Choroid plexus epithelial cell (primary cell): ENCODE measurements around the gene PRPF4.
"Not testable (repeated sequence)": the region's sequence is repeated elsewhere in the genome, so short reads cannot be mapped to it uniquely, and the experiment has no call there.

Source experiments
- DNase-seq: peaks from one replicate; pipeline ENCODE4 v3.0.0-alpha.2; 2010; ENCODE audit warnings: low read depth
- H3K4me3 ChIP-seq: 2 replicates; pipeline ENCODE4 v1.5.1; 2011; ENCODE audit warnings: low read depth, mild to moderate bottlenecking, control low read depth, low read length, moderate library complexity
- TF ChIP-seq, protein P1 (sequence below): conservative IDR thresholded peaks from 2 replicates; pipeline ENCODE4 v1.5.1; 2011; ENCODE audit warnings: low read depth, mild to moderate bottlenecking, control low read depth, inconsistent platforms, low read length, moderate library complexity

The PRPF4 gene

DNA sequence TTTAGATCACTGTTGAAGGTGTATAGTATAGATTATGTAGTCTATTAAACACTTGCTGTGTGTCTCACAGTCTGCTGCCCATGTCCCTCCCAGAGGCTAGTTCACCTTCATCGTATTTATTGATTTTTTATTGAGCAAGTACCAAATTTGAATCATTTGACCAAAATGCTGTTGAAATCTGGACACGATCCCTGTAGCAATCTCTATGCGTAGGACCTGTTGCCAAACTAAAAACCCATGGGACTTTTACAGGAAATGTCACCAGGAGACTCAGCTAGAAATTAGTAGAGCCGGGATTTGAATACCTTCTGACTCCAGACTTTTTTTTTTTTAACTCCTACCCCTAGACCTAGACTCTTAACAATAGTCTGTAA lies 36.6 kb upstream of the PRPF4 start:
- DNase-seq = no peak
- TF ChIP-seq, protein P1, sequence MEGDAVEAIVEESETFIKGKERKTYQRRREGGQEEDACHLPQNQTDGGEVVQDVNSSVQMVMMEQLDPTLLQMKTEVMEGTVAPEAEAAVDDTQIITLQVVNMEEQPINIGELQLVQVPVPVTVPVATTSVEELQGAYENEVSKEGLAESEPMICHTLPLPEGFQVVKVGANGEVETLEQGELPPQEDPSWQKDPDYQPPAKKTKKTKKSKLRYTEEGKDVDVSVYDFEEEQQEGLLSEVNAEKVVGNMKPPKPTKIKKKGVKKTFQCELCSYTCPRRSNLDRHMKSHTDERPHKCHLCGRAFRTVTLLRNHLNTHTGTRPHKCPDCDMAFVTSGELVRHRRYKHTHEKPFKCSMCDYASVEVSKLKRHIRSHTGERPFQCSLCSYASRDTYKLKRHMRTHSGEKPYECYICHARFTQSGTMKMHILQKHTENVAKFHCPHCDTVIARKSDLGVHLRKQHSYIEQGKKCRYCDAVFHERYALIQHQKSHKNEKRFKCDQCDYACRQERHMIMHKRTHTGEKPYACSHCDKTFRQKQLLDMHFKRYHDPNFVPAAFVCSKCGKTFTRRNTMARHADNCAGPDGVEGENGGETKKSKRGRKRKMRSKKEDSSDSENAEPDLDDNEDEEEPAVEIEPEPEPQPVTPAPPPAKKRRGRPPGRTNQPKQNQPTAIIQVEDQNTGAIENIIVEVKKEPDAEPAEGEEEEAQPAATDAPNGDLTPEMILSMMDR = no peak
- H3K4me3 ChIP-seq = no peak overlapping the region

DNA sequence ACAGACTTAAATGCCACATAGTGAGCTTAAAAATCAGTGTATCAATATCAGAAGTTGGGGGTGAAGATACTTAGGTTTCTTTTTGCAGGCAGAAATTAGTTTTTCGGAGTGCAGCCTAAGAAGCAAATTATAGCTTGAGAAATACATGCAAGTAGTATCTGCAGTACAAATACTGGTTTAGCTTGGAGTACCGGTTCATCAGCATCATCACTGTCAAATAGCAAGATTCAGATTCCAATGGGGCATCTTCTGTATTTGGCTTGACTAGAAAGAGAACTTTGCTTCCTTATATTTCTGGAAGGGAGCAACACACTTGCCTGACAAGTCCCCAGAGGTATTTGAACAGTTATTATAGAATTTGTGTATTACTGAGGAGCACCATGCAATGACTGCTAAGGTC lies 34.3 kb upstream of the PRPF4 start:
- no peak for DNase-seq
- no peak overlapping the region for H3K4me3 ChIP-seq
- TF ChIP-seq, protein P1 = no peak

DNA sequence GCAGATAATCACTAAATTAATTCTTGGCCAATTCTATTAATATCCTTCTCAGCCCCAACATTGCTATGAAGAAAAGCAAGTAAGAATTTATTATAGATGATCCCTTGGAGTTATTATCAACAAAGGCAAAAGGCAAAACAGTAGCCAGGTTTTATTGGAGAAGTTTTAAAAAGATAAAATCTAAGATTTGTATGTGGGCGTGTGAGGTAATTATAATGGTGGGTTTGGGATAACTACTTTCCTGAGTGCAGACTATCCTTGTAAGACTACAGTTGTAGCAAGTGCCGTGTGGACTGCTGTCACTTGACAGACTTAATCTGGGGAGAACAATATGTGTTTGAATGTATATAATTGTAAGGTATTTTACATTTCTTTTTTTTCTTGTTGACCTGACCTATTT lies 30.9 kb upstream of the PRPF4 start:
- TF ChIP-seq, protein P1 = no peak
- DNase-seq = no peak

DNA sequence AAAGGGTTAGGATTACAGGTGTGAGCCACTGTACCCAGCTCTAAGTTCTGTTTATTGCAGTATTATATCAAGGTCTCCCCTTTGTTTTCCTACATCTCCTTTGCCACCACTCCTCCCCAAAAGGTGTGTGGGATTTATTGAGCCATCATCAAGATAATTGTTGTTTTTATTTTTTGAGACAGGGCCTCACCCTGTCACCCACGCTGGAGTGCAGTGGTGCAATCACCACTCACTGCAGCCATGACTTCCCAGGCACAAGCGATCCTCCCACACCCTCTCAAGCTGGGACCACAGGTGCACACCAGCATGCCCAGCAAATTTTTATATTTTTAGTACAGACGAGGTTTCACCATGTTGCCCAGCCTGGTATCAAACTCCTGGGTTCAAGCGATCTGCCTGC lies 29.6 kb upstream of the PRPF4 start:
- no peak for DNase-seq
- TF ChIP-seq, protein P1 = no peak
- H3K4me3 ChIP-seq = no peak overlapping the region

More for the DNA sequence above, 30.9 kb upstream of the PRPF4 start:
- H3K4me3 ChIP-seq = no peak overlapping the region

DNA sequence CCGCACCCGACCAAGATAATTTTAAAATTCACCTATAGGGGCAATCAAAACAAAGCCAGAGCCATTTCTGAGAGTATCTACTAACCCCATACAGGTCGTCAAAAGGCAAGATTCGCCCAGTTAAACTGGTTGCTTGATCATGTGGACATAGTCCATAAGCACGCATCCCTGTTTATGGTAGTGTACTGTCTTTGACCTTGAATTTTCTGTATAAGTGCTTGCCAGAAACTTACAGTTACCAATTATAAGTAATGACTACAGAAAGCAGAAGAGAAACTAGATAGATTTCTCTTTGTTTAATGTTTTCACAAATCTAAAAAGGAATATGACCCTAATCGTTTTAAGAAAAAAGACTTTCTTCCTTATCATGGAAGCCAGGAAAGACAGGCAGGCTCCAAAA lies 28.5 kb upstream of the PRPF4 start:
- no peak overlapping the region for H3K4me3 ChIP-seq
- DNase-seq = no peak
- TF ChIP-seq, protein P1 = no peak

DNA sequence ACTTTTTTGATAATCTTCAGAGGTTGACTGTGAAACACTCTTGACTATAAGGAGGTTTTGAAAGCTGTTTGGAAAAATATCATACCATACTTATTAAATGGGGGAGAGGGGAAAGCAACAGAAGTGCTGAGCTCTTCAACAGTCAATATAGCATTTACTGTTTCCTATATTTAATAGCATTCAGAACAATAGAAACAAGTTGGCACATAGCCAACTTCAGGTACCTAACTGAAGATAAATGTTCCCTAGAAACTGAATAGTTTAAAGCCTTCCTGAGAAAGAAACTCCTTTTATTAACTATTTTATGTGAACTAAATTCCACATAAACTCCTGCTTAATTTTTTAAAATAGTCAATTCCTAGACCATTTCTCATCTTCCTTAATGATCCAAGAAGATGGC lies 27.8 kb upstream of the PRPF4 start:
- DNase-seq = no peak
- TF ChIP-seq, protein P1 = no peak
- no peak overlapping the region for H3K4me3 ChIP-seq

DNA sequence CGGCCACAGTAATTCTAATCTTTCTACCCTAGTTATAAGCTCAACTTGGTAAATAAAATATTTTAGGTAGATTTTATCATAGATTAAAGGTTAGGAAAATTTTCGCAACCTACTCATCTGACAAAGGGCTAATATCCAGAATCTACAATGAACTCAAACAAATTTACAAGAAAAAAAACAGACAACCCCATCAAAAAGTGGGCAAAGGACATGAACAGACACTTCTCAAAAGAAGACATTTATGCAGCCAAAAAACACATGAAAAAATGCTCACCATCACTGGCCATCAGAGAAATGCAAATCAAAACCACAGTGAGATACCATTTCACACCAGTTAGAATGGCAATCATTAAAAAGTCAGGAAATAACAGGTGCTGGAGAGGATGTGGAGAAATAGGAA lies 25.8 kb upstream of the PRPF4 start:
- DNase-seq, H3K4me3 ChIP-seq: not testable (repeated sequence)

DNA sequence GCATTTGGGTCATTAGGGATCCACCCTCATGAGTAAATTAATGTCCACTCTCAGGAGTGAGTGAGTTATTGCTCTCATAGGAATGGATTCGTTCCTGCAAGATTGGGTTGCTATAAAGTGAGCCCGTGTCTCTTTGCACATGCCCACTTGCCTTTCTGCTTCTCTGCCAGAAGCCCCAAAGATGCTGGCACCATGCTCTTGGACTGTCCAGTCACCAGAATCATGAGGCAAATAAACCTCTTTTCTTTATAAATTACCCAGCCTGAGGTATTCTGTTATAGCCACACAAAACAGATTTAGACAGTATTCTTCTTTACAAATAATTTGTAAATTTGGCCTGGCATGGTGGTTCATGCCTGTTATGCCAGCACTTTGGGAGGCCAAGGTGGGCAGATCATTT lies 24.7 kb upstream of the PRPF4 start:
- no peak for DNase-seq

More for the DNA sequence above, 24.7 kb upstream of the PRPF4 start:
- H3K4me3 ChIP-seq = no peak overlapping the region
- TF ChIP-seq, protein P1 = no peak
